GM19372 (cell line): Measurements from ENCODE around the gene GNS.
"Not testable (repeated sequence)": the region's sequence is repeated elsewhere in the genome, so short reads cannot be mapped to it uniquely, and the experiment has no call there.

Experiments
- ATAC-seq: cut with Tn5 transposase; IDR thresholded peaks from one replicate; pipeline ENCODE4 v1.9.1; 2021; ENCODE audit warnings: mild to moderate bottlenecking, low read depth, moderate library complexity; ENCODE audit not compliant: unreplicated experiment

GNS gene

GRCh38 chr12:64780531-64781279 lies 21.5 kb upstream of the GNS start:
- peak; percentile 58 for ATAC-seq

- no peak for ATAC-seq
Observed at GRCh38 chr12:64780132-64780530, 20.9 kb upstream of the GNS start.

GRCh38 chr12:64779354-64779974 lies 20.3 kb upstream of the GNS start:
- no peak for ATAC-seq

- not testable (repeated sequence) for ATAC-seq
Observed at GRCh38 chr12:64775147-64775736, 16.0 kb upstream of the GNS start.

- no peak for ATAC-seq
Observed at GRCh38 chr12:64773386-64773785, 14.2 kb upstream of the GNS start.

GRCh38 chr12:64767495-64767894 lies 8.3 kb upstream of the GNS start:
- no peak for ATAC-seq

- ATAC-seq: no peak
Observed at GRCh38 chr12:64760808-64761573, 1.8 kb upstream of the GNS start.

GRCh38 chr12:64757771-64758170 lies 1.4 kb downstream of the GNS start:
- ATAC-seq: no peak

GRCh38 chr12:64756376-64756775 lies 2.8 kb downstream of the GNS start:
- no peak for ATAC-seq

GRCh38 chr12:64753427-64753826 lies 5.8 kb downstream of the GNS start:
- no peak for ATAC-seq

GRCh38 chr12:64752833-64753238 lies 6.4 kb downstream of the GNS start:
- ATAC-seq: no peak

GRCh38 chr12:64752032-64752431 lies 7.2 kb downstream of the GNS start:
- no peak for ATAC-seq

GRCh38 chr12:64749461-64750200 lies 9.6 kb downstream of the GNS start:
- no peak for ATAC-seq

- ATAC-seq: no peak
Observed at GRCh38 chr12:64747695-64748094, 11.5 kb downstream of the GNS start.

- no peak for ATAC-seq
Observed at GRCh38 chr12:64746663-64747062, 12.5 kb downstream of the GNS start.

- no peak for ATAC-seq
Observed at GRCh38 chr12:64745980-64746379, 13.2 kb downstream of the GNS start.

GRCh38 chr12:64745259-64745807 lies 13.9 kb downstream of the GNS start:
- no peak for ATAC-seq

GRCh38 chr12:64744422-64745258 lies 14.6 kb downstream of the GNS start:
- no peak for ATAC-seq

- ATAC-seq: no peak
Observed at GRCh38 chr12:64743206-64743605, 16.0 kb downstream of the GNS start.
